Activated CD8-positive, alpha-beta T cell treated with anti-CD3 and anti-CD28 coated beads for 36 hours (primary cell): ENCODE measurements around the gene WIF1. TPM values are rescaled to one million over a fixed set of nuclear protein-coding genes. Genes with fewer than 3 reads are reported as not detected.

Experiments used
- ATAC-seq: fragments of 200-7000 bp; cut with Tn5 transposase; one replicate; pipeline ENCODE4 v1.10.0; 2021; ENCODE audit warnings: mild to moderate bottlenecking, moderate library complexity
- CTCF ChIA-PET: fragments of 350-600 bp; sonication (Branson Sonifier 250); formaldehyde crosslinking; loops from one replicate; lab custom pipeline; 2021; ENCODE audit warnings: antibody characterized with exemption; lab: Charles Lee
- POLR2A ChIA-PET: fragments of 350-600 bp; sonication (Branson Sonifier 250); formaldehyde crosslinking; loops from one replicate; lab custom pipeline; 2021; ENCODE audit warnings: antibody characterized with exemption; lab: Charles Lee
- DNase-seq: peaks from one replicate; pipeline ENCODE4 v3.0.0-alpha.2; 2020
- H3K27ac Mint-ChIP-seq: one replicate; pipeline ENCODE4 v1.8.0; 2021; ENCODE audit warnings: mild to moderate bottlenecking, mixed read lengths
- H3K27me3 Mint-ChIP-seq: one replicate; pipeline ENCODE4 v1.8.0; 2021; ENCODE audit warnings: mixed read lengths
- H3K36me3 Mint-ChIP-seq: one replicate; pipeline ENCODE4 v1.8.0; 2021; ENCODE audit warnings: low read depth, mixed read lengths
- H3K4me1 Mint-ChIP-seq: one replicate; pipeline ENCODE4 v1.8.0; 2021; ENCODE audit warnings: low read depth, mixed read lengths
- H3K4me3 Mint-ChIP-seq: one replicate; pipeline ENCODE4 v1.8.0; 2021; ENCODE audit warnings: mild to moderate bottlenecking, moderate library complexity, mixed read lengths
- H3K9me3 Mint-ChIP-seq: one replicate; pipeline ENCODE4 v1.8.0; 2021; ENCODE audit warnings: mixed read lengths
- CTCF ChIP-seq: fragments of 200-600 bp; IDR thresholded peaks from one replicate; pipeline ENCODE4 v1.8.0; 2022; ENCODE audit warnings: antibody characterized with exemption, mild to moderate bottlenecking
- intact Hi-C: fragments of 100-400 bp; cut with micrococcal nuclease; formaldehyde crosslinking; loops from one replicate; pipeline ENCODE4 v1.10.0; 2022
- total RNA-seq, 2 experiments: library from RNA; stranded (reverse); gene quantifications; one replicate each; pipeline ENCODE4 v1.2.3, GENCODE V29; 2021

Gene WIF1
- total RNA-seq, 2 experiments from 2014 or later = not detected

- DNase-seq (no peak), ATAC-seq (no peak)
- H3K27me3 Mint-ChIP-seq = peaks cover 20% of the 10 kb centered on the region
- H3K4me3 Mint-ChIP-seq = no peak overlapping the region
- CTCF ChIA-PET = no interaction called here
- H3K9me3 Mint-ChIP-seq = no peaks in the 10 kb centered on the region
- POLR2A ChIA-PET = no interaction called here
- H3K36me3 Mint-ChIP-seq = no peaks in the 10 kb centered on the region
- no peaks in the 10 kb centered on the region for H3K4me1 Mint-ChIP-seq
- H3K27ac Mint-ChIP-seq = no peak overlapping the region
- intact Hi-C loops = no loop called here
- TF ChIP-seq CTCF = no peak
Measured at GRCh38 chr12:65016881-65017650, 104.0 kb downstream of the WIF1 start.

DNA sequence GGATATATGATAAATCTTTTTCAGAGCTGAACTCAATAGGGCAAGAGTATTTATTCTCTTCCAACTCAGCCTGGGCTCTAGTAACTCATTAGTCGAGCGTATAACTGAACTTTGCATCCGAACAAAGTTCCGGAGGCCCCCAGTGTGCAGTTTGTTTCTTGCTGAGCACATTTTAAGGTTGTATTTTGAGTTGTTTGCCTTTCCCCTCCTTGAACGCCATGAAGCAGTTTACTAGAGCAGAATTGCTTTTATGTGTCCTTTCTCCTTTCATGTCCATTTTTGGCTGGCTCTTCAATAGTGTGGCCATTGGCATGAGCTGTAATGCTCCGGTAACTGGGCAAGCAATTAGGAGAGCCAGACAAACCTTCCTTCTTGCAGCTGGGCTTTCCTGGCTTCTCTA lies 105.3 kb downstream of the WIF1 start:
- H3K9me3 Mint-ChIP-seq = no peaks in the 10 kb centered on the region
- no peak for ATAC-seq
- TF ChIP-seq CTCF = no peak
- intact Hi-C loops = no loop called here
- no peak overlapping the region for H3K4me3 Mint-ChIP-seq
- no peak overlapping the region for H3K27ac Mint-ChIP-seq
- H3K27me3 Mint-ChIP-seq = peaks cover 24% of the 10 kb centered on the region
- no peak for DNase-seq
- H3K4me1 Mint-ChIP-seq = no peaks in the 10 kb centered on the region
- ChIA-PET CTCF (no interaction called here), POLR2A (no interaction called here)
- no peaks in the 10 kb centered on the region for H3K36me3 Mint-ChIP-seq

GRCh38 chr12:65014504-65015271 lies 106.4 kb downstream of the WIF1 start:
- ATAC-seq = no peak
- H3K4me3 Mint-ChIP-seq = no peak overlapping the region
- ChIA-PET CTCF (interaction anchor here (0.6 to 0.8 kb wide), 2 partner anchors 25 to 76 kb away, joined by 3 read pairs; no protein-coding TSS in a partner anchor), POLR2A (no interaction called here)
- intact Hi-C loops = no loop called here
- H3K36me3 Mint-ChIP-seq = no peaks in the 10 kb centered on the region
- no peaks in the 10 kb centered on the region for H3K9me3 Mint-ChIP-seq
- H3K27me3 Mint-ChIP-seq = peaks cover 24% of the 10 kb centered on the region
- no peaks in the 10 kb centered on the region for H3K4me1 Mint-ChIP-seq
- no peak for DNase-seq
- H3K27ac Mint-ChIP-seq = no peak overlapping the region
- no peak for TF ChIP-seq CTCF

DNA sequence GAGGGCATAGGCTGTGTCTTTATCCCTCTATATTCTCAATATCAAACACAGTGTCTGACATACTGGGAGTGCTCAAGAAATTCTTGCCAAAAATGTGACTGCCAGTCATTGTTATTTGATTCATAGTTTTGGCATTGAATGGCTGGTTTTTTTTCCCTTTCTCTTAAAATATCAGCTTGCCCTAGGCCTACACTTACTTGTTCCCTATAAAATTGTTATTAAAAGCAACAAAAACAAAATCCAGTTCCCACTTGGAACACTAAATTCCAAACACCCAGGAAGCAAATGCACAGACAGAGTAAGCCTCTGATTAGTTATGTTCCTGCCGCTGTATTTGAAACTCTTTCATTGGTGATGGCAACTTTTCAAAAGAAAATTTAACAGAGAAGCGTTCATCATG lies 110.7 kb downstream of the WIF1 start:
- no peaks in the 10 kb centered on the region for H3K4me1 Mint-ChIP-seq
- no peak for DNase-seq
- no peak for TF ChIP-seq CTCF
- no peaks in the 10 kb centered on the region for H3K36me3 Mint-ChIP-seq
- no peak overlapping the region for H3K4me3 Mint-ChIP-seq
- no peak for ATAC-seq
- CTCF ChIA-PET = no interaction called here
- POLR2A ChIA-PET = no interaction called here
- intact Hi-C loops = no loop called here
- no peak overlapping the region for H3K27ac Mint-ChIP-seq
- peaks cover 14% of the 10 kb centered on the region for H3K27me3 Mint-ChIP-seq
- H3K9me3 Mint-ChIP-seq = no peaks in the 10 kb centered on the region

- H3K4me3 Mint-ChIP-seq = no peak overlapping the region
- H3K36me3 Mint-ChIP-seq = no peaks in the 10 kb centered on the region
- no peaks in the 10 kb centered on the region for H3K9me3 Mint-ChIP-seq
- no peak overlapping the region for H3K27ac Mint-ChIP-seq
- H3K4me1 Mint-ChIP-seq = no peaks in the 10 kb centered on the region
- peaks cover 13% of the 10 kb centered on the region for H3K27me3 Mint-ChIP-seq
- no peak for TF ChIP-seq CTCF
- ChIA-PET POLR2A (no interaction called here), CTCF (no interaction called here)
- ATAC-seq (no peak), DNase-seq (no peak)
- intact Hi-C loops = no loop called here
Measured at GRCh38 chr12:65005716-65006115, 115.4 kb downstream of the WIF1 start.
